Panc1 (cell line): ENCODE data around the gene SLC16A11.

Experiments
- POLR2AphosphoS5 ChIP-seq: IDR thresholded peaks from 2 replicates; pipeline ENCODE4 v1.6.1; 2012; ENCODE audit warnings: mild to moderate bottlenecking, low read depth, low read length, moderate library complexity
- SIN3A ChIP-seq: IDR thresholded peaks from 2 replicates; pipeline ENCODE4 v1.6.1; 2012; ENCODE audit warnings: low read depth, mild to moderate bottlenecking, low read length, moderate library complexity, borderline replicate concordance; ENCODE audit not compliant: insufficient read depth
- TCF7L2 ChIP-seq: IDR thresholded peaks from 2 replicates; pipeline ENCODE4 v1.6.1; 2011; ENCODE audit warnings: mild to moderate bottlenecking, low read depth, low read length, inconsistent platforms
- TF ChIP-seq, protein P1 (sequence below): fragments of 450-650 bp; IDR thresholded peaks from 2 replicates; pipeline ENCODE4 v1.5.1; 2017; ENCODE audit warnings: mild to moderate bottlenecking
- TF ChIP-seq, protein P2 (sequence below), 2 experiments: IDR thresholded peaks; 2 replicates each; pipeline ENCODE4 v1.6.1; 2011 to 2012; ENCODE audit warnings: low read depth in 2 of 2, control low read depth in 1 of 2, low read length in 1 of 2, mild to moderate bottlenecking in 1 of 2, moderate library complexity in 1 of 2; ENCODE audit not compliant: insufficient read depth in 1 of 2

DNA sequence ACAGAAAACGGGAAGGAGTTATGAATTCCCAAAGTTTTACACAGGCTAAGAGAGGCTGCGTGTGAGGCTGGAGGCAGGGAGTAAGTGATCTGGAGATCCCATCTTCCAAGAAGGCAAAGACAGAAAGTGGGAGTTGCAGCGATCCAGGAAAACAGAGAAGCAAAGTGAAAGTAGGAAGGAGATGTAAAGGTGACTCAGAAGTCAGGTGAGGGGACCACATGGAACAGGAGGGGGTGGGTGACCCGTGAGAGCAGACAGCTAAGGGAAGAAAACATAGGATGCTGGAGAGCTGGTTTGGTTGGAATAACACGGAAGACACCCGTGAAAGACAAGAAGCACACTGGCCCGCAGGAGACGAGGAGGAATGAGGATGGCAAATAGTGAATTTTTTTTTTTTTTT lies 46.7 kb downstream of the SLC16A11 start:
- TF ChIP-seq, protein P1, sequence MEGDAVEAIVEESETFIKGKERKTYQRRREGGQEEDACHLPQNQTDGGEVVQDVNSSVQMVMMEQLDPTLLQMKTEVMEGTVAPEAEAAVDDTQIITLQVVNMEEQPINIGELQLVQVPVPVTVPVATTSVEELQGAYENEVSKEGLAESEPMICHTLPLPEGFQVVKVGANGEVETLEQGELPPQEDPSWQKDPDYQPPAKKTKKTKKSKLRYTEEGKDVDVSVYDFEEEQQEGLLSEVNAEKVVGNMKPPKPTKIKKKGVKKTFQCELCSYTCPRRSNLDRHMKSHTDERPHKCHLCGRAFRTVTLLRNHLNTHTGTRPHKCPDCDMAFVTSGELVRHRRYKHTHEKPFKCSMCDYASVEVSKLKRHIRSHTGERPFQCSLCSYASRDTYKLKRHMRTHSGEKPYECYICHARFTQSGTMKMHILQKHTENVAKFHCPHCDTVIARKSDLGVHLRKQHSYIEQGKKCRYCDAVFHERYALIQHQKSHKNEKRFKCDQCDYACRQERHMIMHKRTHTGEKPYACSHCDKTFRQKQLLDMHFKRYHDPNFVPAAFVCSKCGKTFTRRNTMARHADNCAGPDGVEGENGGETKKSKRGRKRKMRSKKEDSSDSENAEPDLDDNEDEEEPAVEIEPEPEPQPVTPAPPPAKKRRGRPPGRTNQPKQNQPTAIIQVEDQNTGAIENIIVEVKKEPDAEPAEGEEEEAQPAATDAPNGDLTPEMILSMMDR: no peak
- TF ChIP-seq POLR2AphosphoS5 (no peak), SIN3A (no peak), TCF7L2 (no peak)
- TF ChIP-seq, protein P2, sequence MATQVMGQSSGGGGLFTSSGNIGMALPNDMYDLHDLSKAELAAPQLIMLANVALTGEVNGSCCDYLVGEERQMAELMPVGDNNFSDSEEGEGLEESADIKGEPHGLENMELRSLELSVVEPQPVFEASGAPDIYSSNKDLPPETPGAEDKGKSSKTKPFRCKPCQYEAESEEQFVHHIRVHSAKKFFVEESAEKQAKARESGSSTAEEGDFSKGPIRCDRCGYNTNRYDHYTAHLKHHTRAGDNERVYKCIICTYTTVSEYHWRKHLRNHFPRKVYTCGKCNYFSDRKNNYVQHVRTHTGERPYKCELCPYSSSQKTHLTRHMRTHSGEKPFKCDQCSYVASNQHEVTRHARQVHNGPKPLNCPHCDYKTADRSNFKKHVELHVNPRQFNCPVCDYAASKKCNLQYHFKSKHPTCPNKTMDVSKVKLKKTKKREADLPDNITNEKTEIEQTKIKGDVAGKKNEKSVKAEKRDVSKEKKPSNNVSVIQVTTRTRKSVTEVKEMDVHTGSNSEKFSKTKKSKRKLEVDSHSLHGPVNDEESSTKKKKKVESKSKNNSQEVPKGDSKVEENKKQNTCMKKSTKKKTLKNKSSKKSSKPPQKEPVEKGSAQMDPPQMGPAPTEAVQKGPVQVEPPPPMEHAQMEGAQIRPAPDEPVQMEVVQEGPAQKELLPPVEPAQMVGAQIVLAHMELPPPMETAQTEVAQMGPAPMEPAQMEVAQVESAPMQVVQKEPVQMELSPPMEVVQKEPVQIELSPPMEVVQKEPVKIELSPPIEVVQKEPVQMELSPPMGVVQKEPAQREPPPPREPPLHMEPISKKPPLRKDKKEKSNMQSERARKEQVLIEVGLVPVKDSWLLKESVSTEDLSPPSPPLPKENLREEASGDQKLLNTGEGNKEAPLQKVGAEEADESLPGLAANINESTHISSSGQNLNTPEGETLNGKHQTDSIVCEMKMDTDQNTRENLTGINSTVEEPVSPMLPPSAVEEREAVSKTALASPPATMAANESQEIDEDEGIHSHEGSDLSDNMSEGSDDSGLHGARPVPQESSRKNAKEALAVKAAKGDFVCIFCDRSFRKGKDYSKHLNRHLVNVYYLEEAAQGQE (IDR thresholded peaks at IDR 0.05; ENCODE audit: insufficient read depth in 1 of 2, low read depth in 2 of 2, low read length in 1 of 2): no peak
